ENCODE results near the gene GNAT3. TPM values are rescaled to one million over a fixed set of nuclear protein-coding genes. Genes with fewer than 3 reads are reported as not detected.

The GNAT3 gene
- total RNA-seq, 2 donors from 2014 or later = not detected

DNA sequence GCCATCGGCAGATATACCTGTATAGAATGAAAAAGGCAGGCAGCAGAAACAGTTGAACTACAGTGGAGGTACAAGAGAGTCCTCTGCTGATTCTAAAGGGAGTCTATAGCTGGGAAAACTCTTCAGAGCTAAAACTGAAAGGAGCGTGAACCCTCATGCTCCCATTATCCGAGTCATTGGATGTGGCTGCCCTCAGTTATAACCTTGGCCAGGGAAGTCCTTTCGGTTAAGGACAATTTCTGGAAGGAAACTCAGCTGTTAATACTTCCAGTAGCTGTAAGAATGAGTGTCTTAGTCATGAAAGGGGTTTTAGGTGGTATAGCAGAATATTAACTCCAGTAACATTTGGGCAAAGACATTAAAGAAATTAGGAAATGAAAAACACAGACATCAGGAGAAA is 14.6 kb upstream of the GNAT3 start:
- DNase-seq = no peak
- Mint-ChIP-seq H3K4me3 (no peak overlapping the region), H3K27ac (no peak overlapping the region), H3K36me3 (ENCODE audit: low read depth) (no peaks in the 10 kb centered on the region), H3K4me1 (no peaks in the 10 kb centered on the region), H3K27me3 (no peaks in the 10 kb centered on the region)
- no peak for ATAC-seq
- no peaks in the 10 kb centered on the region for H3K9me3 ChIP-seq (ENCODE audit: control insufficient read depth, low read length, poor library complexity, severe bottlenecking)

DNA sequence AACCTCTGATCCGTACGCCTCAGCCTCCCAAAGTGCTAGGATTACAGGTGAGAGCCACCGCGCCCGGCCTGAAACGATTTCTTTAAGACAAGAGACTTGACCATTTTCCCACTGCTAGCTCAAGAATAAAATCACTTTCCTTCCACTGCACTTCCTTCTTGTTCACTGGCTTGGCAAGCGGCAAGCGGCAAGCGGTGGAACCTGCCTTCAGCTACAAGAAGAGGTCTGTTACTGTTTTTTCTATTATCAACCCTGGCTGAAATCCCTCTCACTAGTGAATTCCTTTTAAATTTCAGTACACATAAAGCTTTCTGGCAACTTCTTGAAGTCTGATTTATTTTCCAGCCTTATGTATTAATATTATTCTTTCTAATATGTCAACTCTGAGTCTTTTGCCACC is 12.8 kb upstream of the GNAT3 start:
- no peaks in the 10 kb centered on the region for H3K9me3 ChIP-seq (ENCODE audit: control insufficient read depth, low read length, poor library complexity, severe bottlenecking)
- H3K4me1 Mint-ChIP-seq = no peaks in the 10 kb centered on the region
- no peaks in the 10 kb centered on the region for H3K27me3 Mint-ChIP-seq
- ATAC-seq (no peak), DNase-seq (no peak)
- no peaks in the 10 kb centered on the region for H3K36me3 Mint-ChIP-seq (ENCODE audit: low read depth)
- no peak overlapping the region for H3K27ac Mint-ChIP-seq
- H3K4me3 Mint-ChIP-seq = no peak overlapping the region

DNA sequence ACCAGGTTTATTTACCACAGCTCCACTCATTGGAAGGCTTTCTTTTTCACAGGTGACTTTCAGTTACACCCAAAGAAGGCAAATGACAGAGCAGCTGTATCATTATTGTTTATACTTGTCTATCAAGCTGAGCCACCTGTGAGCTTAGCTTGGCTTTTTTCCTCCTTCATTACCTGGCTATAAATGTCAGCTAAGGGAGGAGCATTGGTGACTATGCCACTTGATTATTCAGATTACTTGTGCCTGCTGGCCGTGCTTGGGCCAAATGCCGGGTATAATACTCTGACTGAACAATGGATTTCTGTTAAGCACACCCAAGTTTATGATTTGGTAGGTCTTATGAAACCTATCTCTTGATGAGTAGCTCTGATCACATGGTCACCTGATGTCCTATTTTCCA is 9.9 kb upstream of the GNAT3 start:
- Mint-ChIP-seq H3K36me3 (ENCODE audit: low read depth) (no peaks in the 10 kb centered on the region), H3K27ac (no peak overlapping the region), H3K4me3 (no peak overlapping the region), H3K4me1 (no peaks in the 10 kb centered on the region), H3K27me3 (no peaks in the 10 kb centered on the region)
- H3K9me3 ChIP-seq (ENCODE audit: control insufficient read depth, low read length, poor library complexity, severe bottlenecking) = peaks cover 2% of the 10 kb centered on the region
- ATAC-seq (no peak), DNase-seq (no peak)

DNA sequence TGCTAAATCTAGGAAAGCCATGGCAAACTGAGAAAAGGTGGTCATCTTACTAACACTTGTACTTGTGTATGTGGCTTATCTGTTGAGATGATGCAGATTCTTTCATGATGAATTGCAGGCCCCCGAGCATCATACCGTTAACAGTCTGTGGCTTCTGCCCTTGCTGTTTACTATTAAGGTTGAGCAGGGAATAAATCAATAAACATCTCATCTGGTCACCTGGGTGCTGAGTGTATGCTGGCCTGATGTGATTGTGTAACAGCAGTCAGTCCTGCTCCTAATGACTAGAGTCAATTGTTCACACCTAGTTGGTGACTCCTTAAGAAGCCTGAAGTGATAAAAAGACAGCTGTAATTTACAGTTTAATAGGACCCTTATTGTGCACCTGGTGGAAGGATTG is 8.3 kb upstream of the GNAT3 start:
- Mint-ChIP-seq H3K4me1 (no peaks in the 10 kb centered on the region), H3K27me3 (no peaks in the 10 kb centered on the region), H3K27ac (no peak overlapping the region), H3K36me3 (ENCODE audit: low read depth) (no peaks in the 10 kb centered on the region), H3K4me3 (no peak overlapping the region)
- no peak for DNase-seq
- ATAC-seq = no peak
- H3K9me3 ChIP-seq (ENCODE audit: control insufficient read depth, low read length, poor library complexity, severe bottlenecking) = peaks cover 2% of the 10 kb centered on the region

DNA sequence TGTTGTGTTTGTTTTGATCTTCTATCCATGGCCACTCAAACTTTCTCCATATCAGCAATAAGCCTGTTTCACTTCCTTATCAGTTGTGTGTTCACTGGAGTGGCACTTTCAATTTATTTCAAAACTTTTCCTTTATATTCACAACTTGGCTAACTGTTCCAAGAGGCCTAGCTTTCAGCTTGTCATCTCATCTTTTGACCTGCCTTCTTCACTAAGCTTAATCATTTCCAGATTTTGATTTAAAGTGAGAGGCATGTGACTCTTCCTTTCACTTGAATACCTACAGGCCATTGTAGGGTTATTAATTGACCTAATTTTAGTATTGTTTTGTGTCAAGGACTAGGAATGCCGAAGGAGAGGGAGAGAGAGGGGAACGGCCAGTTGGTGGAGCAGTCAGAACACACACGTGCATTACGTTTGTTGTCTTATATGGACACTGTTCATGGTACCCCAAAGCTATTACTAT is 5.5 kb upstream of the GNAT3 start:
- H3K9me3 ChIP-seq (ENCODE audit: control insufficient read depth, low read length, poor library complexity, severe bottlenecking) = peaks cover 2% of the 10 kb centered on the region
- no peak for DNase-seq
- no peak for ATAC-seq

DNA sequence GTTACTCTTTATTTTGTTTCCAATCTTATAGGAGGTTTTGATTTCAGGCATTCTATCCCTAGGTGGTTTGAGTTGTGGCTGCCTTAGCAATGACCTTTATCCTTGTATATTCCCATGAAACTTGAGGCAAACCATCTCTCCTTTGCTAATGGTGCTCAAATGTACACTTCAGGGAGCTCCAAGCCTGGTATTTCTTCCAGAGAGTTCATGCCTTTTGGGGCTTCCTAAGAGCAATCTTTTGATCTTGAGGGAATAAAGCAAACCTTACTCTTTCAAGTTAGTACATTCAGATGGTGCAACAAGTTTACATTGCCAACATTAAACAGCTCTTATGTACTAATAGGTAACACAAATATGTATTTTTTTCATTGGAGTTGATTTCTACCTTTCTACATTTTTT is 3.4 kb upstream of the GNAT3 start:
- no peak overlapping the region for H3K27ac Mint-ChIP-seq
- H3K36me3 Mint-ChIP-seq (ENCODE audit: low read depth) = no peaks in the 10 kb centered on the region
- DNase-seq = no peak
- H3K27me3 Mint-ChIP-seq = no peaks in the 10 kb centered on the region
- ATAC-seq = no peak
- H3K4me1 Mint-ChIP-seq = no peaks in the 10 kb centered on the region
- peaks cover 2% of the 10 kb centered on the region for H3K9me3 ChIP-seq (ENCODE audit: control insufficient read depth, low read length, poor library complexity, severe bottlenecking)
- no peak overlapping the region for H3K4me3 Mint-ChIP-seq

More for the DNA sequence above, 5.5 kb upstream of the GNAT3 start:
- Mint-ChIP-seq H3K4me1 (no peaks in the 10 kb centered on the region), H3K27me3 (no peaks in the 10 kb centered on the region), H3K4me3 (no peak overlapping the region), H3K36me3 (ENCODE audit: low read depth) (no peaks in the 10 kb centered on the region), H3K27ac (no peak overlapping the region)

DNA sequence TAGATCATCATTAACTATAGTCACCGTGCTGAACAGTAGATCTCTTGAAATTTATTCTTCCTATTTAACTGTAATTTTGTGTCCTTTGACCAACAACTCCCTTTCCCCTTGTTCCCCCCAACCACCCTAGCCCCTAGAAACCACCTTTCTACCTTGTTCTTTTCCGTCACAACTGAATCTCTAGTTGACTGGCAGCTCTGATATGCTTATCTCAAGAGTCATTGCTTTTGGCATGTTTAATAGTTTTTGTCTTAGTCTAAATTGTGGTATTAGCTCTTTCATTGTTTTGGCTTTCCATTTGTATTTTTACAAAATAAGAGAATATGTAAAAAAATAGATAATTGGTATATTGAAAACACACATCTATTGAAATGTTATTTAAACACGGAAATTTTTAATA is 1.8 kb downstream of the GNAT3 start:
- H3K9me3 ChIP-seq (ENCODE audit: control insufficient read depth, low read length, poor library complexity, severe bottlenecking) = no peaks in the 10 kb centered on the region
- no peaks in the 10 kb centered on the region for H3K36me3 Mint-ChIP-seq (ENCODE audit: low read depth)
- no peak for ATAC-seq
- DNase-seq = no peak
- no peaks in the 10 kb centered on the region for H3K4me1 Mint-ChIP-seq
- no peak overlapping the region for H3K4me3 Mint-ChIP-seq
- no peaks in the 10 kb centered on the region for H3K27me3 Mint-ChIP-seq
- no peak overlapping the region for H3K27ac Mint-ChIP-seq

DNA sequence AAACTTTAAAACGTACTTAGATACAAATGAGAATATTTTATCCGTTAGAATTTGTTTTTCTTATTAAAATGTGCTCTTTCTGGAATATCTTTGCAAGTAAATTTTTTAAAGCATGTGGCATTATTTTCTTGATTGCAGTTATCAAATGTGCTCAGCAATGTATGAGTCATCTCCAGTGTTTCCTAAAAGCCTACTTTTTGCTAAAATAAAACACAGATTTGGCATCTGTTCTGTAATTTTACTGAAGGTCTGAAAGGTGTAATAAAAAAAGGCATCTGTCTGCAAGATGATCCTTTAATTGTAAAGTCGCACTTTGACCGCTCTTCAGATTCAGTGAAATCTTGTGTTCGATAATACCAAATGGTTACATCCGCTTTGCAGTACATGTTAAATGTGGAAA is 3.4 kb downstream of the GNAT3 start:
- DNase-seq = no peak
- Mint-ChIP-seq H3K4me3 (no peak overlapping the region), H3K27me3 (no peaks in the 10 kb centered on the region), H3K4me1 (no peaks in the 10 kb centered on the region), H3K27ac (no peak overlapping the region), H3K36me3 (ENCODE audit: low read depth) (no peaks in the 10 kb centered on the region)
- ATAC-seq = no peak
- no peaks in the 10 kb centered on the region for H3K9me3 ChIP-seq (ENCODE audit: control insufficient read depth, low read length, poor library complexity, severe bottlenecking)

DNA sequence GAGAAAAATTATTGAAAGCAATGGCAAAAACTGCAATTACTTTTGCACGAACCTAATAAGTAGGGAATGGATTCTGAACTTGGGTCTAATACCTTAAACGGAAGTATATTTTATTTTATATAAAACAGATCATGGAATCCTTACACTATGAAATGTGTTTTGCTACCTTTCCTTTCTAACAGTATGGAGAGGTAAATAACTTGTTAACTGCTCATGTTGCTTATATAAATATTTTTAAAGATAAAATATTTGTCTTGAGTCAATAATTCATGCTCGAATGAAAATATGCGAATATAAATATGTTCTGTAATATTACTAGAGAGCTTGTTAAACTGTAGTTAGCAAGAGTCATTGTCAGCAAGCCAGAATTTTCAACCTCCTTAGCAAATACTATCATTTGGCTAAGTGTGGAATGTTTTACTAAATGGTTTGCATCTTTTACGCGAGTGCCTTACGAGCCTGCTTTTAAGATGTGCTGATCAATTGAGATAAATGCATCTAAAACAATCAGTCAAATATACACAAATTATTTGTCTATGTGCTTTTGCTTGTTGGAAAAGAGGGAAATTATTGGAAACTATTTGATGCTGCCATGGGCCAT is 5.9 kb downstream of the GNAT3 start:
- ATAC-seq (no peak), DNase-seq (no peak)

DNA sequence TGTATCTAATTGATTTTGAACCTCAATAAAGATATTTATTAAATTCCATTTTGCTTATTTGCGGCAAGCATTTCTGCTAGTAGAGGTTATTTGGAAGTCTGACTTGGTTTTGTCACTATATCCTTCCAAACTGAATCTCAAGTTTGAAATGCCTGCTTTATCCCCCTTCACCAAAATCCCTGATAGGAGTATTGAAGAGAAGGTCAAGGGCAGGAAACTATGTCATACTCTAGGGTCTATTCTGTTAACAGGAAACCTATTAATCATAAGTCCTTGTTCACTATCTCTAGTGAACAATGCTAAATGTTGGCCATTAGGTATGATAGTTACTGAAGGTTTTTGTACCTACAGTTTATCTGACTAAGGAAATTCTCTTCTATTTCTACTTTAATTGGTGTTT is 11.5 kb downstream of the GNAT3 start:
- no peaks in the 10 kb centered on the region for H3K27me3 Mint-ChIP-seq
- ATAC-seq = no peak
- no peak overlapping the region for H3K4me3 Mint-ChIP-seq
- no peak overlapping the region for H3K27ac Mint-ChIP-seq
- no peaks in the 10 kb centered on the region for H3K36me3 Mint-ChIP-seq (ENCODE audit: low read depth)
- H3K4me1 Mint-ChIP-seq = no peaks in the 10 kb centered on the region
- no peak for DNase-seq
- no peaks in the 10 kb centered on the region for H3K9me3 ChIP-seq (ENCODE audit: control insufficient read depth, low read length, poor library complexity, severe bottlenecking)

More for the DNA sequence above, 5.9 kb downstream of the GNAT3 start:
- no peaks in the 10 kb centered on the region for H3K9me3 ChIP-seq (ENCODE audit: control insufficient read depth, low read length, poor library complexity, severe bottlenecking)
- Mint-ChIP-seq H3K4me3 (no peak overlapping the region), H3K27me3 (no peaks in the 10 kb centered on the region), H3K27ac (no peak overlapping the region), H3K36me3 (ENCODE audit: low read depth) (no peaks in the 10 kb centered on the region), H3K4me1 (no peaks in the 10 kb centered on the region)

DNA sequence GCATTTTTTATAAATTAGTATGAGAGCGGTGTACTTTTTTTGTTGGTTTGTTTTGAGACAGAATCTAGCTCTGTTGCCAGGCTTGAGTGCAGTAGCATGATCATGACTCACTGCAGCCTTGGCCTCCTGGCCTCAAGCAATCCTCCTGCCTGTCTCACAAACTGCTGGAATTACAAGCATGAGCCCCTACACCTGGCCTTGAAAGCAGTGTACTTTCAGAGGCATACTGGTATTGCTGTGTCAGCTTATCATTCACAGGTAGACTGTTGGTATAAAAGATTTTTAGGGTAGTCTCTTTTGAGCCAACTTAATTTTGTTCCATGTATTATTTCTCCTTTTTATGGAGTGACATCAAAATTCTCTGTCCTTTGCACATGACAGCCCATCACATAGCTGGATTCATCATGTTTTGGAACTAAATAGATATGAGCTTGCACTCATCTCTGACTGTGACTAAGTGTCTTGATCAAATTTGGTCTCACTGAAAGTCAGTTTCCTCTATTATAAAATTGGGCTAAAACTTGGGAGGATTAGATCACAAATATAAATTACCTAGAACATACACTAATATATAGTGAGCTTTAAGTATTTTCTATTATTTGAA is 12.4 kb downstream of the GNAT3 start:
- H3K36me3 Mint-ChIP-seq (ENCODE audit: low read depth) = no peaks in the 10 kb centered on the region
- H3K4me1 Mint-ChIP-seq = no peaks in the 10 kb centered on the region
- H3K4me3 Mint-ChIP-seq = no peak overlapping the region
- H3K27me3 Mint-ChIP-seq = no peaks in the 10 kb centered on the region
- no peak overlapping the region for H3K27ac Mint-ChIP-seq
- no peaks in the 10 kb centered on the region for H3K9me3 ChIP-seq (ENCODE audit: control insufficient read depth, low read length, poor library complexity, severe bottlenecking)
- DNase-seq (no peak), ATAC-seq (no peak)

DNA sequence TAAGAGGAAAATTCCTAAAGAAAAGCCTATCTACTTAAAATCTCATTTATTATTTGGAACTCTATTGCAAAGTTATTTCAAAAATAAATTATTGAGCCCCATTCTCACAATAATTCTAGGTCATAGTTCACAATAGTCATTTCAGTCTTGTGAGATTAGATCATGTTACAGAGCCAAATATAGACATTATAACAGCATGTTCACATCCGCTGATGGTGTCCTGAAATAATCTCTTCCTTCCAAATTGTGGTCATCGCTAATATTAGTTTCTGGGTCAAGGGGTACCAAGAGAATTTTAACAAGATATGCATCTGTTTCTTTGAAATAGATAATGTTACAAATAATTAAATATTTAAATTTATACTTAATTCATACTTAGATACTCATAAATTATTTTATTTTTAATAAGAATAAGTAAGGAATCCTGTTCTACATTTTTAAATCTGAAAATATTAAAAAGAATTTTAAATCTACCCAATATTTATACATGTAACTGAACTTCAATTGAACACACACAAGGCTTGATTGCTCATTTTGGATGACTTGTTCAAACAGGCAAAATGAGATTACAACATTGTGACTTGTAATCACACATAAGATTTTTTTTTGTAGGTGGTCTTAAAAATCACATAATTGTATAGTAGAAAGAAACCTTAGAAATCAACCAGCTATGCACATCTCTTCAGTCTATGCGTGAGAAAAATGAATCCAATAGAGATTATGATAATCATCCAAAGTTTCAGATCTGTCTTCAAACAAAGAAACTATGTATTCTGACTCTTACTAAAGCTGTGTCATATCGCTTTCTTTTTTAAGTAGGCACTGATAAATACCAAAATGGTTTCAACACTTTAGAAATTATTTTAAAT is 13.1 kb downstream of the GNAT3 start:
- Mint-ChIP-seq H3K27ac (no peak overlapping the region), H3K4me3 (no peak overlapping the region), H3K4me1 (no peaks in the 10 kb centered on the region), H3K36me3 (ENCODE audit: low read depth) (no peaks in the 10 kb centered on the region), H3K27me3 (no peaks in the 10 kb centered on the region)
- no peaks in the 10 kb centered on the region for H3K9me3 ChIP-seq (ENCODE audit: control insufficient read depth, low read length, poor library complexity, severe bottlenecking)
- DNase-seq (no peak), ATAC-seq (no peak)

DNA sequence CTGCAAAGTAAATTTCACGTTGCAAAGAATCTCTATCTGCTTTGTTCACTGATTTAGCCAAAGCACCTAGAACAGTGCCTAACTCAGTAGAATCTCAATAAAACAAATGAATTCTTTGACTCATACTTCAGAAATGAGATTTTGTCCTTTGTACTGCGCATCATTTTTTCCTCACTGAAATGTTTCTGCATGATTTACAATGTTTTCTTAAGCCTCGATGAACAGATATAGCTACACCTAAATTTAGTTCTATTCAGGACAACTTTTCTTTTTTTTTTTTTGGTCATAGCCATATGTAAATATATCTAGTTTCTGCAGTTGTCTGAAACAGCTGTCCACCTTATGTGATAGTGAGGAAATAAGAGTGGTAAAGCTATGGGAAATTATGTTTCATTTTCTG is 15.3 kb downstream of the GNAT3 start:
- no peak for ATAC-seq
- no peaks in the 10 kb centered on the region for H3K9me3 ChIP-seq (ENCODE audit: control insufficient read depth, low read length, poor library complexity, severe bottlenecking)
- Mint-ChIP-seq H3K27me3 (no peaks in the 10 kb centered on the region), H3K36me3 (ENCODE audit: low read depth) (no peaks in the 10 kb centered on the region), H3K4me1 (no peaks in the 10 kb centered on the region), H3K4me3 (no peak overlapping the region), H3K27ac (no peak overlapping the region)
- DNase-seq = no peak
